ENCODE data around the gene SLC16A2.
"Not testable (repeated sequence)": the region's sequence is repeated elsewhere in the genome, so short reads cannot be mapped to it uniquely, and the experiment has no call there.

Gene SLC16A2

GRCh38 chrX:74448669-74449068, 27.4 kb downstream of the SLC16A2 start:
- DNase-seq = no peak

DNA sequence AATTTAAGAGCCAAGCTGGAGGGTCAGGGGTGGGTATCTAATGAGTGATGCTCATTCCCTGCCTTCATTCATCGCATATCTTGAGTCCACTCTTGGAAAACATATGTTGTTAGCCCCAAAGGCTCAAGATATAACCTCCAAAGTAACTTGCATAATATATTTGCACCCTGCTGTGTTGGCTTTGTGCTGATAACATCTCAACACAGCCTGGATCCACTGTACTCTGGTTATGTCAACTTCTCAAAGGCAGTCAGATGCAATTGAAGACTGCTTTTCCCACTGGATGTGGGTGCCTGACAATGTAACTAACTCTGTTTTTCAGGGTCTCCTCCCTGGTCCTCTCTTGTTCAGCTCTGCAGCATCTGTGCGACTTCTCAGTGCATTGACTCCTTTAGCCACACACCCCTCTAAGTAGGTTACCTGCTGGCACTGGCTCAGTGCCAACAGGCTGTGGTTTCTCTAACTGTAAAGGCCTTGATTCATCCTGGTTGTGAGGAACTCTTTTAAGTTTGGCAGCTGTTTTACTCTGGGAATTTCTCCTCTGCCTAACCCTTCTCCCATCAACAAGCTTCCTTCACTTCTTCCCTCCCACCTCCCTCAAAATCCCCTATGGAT, 28.1 kb downstream of the SLC16A2 start:
- no peak for DNase-seq

GRCh38 chrX:74449937-74450330, 28.6 kb downstream of the SLC16A2 start:
- no peak for DNase-seq

DNA sequence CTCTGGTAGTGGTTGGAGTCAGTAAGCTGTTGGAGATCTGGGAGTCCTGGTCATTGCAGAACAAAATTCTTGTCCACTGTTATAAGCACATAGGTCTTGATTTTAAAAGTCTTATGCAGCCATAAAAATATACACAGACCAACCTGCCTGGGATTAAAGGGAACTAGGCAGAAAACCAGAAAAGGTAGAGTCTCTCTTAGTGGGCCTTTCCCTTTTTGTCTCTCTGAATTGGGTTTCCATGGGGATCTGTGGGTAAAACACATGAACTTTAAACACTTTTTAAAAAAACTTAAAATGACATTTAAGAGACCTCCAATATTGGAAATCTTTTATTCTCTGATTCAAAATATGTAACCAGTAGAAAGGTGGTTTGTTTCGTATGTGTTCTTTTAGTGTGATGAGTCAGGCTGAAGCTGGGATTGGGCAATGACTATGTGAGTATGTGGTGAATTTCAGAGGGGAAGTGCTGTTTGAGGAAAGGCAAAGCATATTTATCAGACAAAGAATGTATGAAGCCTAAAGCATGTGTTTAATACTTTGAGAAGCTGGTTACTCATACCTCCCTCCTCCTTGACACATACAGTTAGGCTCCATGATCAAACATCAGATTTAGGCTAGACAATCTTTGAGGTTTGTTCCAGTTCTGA, 29.6 kb downstream of the SLC16A2 start:
- DNase-seq = peak in 1 of 2 experiments; percentile 6

DNA sequence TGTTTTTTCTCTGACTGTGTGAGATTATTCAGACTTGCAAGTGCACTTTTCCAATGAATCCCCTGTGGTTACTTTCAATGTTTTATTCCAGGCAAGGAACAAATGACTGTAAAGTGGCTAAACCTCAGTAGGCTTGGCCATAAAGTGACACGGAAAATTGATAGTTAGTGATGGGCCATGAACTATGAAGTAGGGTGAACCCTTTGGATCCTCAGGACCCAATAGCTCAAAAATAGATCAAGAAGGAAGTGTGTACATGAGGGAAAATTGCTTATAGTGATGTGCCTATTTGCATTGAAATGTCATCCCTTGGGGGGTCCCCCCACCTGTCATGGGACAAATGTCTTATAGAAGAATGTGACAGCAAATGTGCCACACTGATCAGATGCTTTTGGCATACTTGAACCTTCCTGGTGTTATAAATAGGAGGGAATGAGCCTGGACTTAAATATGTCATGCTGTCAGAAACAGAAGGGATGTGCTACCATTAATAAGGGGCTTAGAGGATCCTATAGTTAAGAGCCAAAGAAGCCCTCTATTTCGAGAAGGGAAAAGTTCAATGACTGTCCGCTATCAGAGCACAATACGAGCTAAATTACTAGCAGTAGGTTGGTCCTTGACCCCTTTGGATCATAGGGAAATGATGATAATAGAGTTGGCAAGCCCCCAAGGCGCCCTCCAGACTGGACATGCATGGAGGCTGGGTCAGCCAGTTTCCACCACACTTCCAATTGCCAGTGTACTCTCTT, 30.3 kb downstream of the SLC16A2 start:
- no peak for DNase-seq

- DNase-seq = no peak
Measured at GRCh38 chrX:74452199-74452481, 30.8 kb downstream of the SLC16A2 start.

DNA sequence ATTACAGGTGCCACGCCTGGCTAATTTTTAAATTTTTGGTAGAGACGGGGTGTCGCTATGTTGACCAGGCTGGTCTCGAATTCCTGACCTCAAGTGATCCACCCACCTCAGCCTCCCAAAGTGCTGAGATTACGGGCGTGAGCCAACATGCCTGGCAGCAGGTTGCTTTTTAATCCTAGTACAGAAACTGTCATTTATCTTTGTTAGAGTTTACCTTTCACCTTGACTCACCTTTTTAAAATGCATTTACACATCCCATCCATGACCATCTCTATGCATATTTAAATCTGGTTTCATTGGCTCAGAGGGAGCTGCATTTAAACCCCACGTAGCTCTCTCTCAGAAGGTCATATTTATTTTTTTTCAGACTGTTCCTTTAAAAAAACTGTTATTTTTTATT, 31.9 kb downstream of the SLC16A2 start:
- no peak for DNase-seq

- not testable (repeated sequence) for DNase-seq
Measured at GRCh38 chrX:74454233-74454632, 32.9 kb downstream of the SLC16A2 start.

DNA sequence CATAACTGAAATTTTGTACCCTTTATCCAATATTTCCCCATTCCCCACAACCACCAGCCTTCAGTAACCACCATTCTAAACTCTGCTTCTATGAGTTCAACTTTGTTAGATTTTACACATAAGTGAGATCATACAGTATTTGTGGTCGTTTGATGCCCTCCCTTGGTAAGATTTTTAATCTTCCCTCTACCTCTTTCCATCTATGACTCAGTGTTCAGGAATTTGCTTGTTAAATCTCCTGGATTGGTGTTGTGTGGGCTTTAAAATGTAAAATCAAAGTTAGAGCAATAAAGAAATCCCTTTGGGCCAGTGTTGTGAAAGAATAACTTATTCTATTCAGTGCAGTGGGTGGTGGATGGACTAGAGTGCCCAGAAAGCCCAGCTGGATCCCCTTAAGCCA, 37.4 kb downstream of the SLC16A2 start:
- peak in 1 of 2 experiments; percentile 0 for DNase-seq

DNA sequence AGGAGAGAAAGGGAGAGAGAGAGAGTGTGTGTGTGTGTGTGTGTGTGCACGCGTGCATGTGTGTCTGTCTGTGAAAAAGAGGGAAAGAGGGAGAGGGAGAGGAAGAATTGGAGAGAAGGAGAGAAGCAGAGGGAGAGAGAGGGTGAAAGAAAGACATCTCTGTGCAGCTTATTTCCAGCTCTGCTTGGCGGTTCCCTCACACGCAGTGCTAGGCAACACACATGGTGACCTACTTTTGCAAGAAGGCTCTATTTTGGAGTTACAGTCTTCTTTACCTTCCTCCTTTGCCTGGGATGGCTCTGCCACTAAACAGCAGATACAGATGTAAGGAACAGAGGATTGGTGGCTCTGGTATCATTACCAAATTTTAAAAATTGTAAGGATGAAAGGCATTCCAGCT, 40.1 kb downstream of the SLC16A2 start:
- no peak for DNase-seq

GRCh38 chrX:74464722-74465121, 43.4 kb downstream of the SLC16A2 start:
- DNase-seq = no peak

DNA sequence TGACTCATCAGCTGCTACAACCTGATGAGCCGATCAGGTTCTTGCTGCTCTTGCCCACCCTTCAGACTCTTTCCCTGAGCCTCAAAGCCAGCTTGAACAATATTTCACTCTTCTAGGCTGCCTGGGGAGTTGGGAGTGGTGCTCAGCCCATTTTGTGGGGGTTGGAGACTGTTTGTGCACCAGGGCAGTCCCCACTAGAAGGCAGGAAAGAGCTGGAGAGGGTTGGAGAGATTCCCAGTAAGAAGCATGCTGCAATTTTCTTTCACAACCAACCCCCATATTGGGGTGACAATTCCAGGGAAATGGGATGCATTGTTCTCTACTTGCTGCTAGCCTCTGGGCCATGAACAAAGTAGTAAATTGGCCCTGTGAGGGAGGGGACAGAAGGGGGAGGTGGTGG, 44.1 kb downstream of the SLC16A2 start:
- no peak for DNase-seq

- no peak for DNase-seq
Measured at GRCh38 chrX:74467656-74468055, 46.4 kb downstream of the SLC16A2 start.

DNA sequence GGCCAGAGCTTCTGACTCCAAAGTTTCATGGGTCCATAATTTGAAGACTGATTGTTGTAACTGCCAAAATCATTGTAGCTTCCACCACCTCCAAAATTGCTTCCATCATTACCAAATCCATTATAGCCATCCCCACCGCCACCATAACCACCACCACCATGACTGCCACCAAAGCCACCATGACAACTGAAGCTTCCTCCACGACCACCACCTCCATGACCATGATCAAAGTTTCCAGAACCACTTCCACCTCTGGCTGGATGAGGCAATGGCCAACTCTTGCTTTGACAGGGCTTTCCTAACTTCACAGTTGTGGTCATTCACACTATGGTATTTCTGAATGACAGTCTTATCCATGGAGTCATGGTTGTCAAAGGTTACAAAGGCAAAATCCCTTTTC, 51.8 kb downstream of the SLC16A2 start:
- DNase-seq = not testable (repeated sequence)

GRCh38 chrX:74490247-74490646, 69.0 kb downstream of the SLC16A2 start:
- no peak for DNase-seq

DNA sequence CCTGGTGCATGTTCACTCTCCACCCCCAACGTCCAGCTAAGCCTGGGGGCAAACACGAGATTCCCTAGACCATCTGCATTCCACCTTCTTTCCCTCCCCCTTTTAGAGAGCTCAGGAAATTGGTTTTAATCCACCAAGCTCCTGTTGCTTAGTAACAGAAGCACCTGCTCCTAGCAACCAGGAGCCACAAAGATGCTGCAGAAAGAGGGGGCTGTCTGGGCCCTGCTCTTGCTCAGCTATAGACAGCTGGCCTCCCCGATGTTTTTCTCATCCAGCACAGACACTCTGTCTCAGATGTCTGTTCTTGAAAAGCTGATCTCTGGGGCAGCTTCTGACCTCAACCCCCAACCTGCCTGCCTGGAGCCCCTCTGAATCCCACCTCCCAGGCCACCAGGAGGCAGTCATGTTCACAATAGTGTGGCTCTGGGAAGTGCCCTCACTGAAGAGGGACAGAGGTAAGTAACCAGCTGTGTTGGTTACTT, 71.5 kb downstream of the SLC16A2 start:
- DNase-seq = no peak

GRCh38 chrX:74493806-74494205, 72.5 kb downstream of the SLC16A2 start:
- no peak for DNase-seq

DNA sequence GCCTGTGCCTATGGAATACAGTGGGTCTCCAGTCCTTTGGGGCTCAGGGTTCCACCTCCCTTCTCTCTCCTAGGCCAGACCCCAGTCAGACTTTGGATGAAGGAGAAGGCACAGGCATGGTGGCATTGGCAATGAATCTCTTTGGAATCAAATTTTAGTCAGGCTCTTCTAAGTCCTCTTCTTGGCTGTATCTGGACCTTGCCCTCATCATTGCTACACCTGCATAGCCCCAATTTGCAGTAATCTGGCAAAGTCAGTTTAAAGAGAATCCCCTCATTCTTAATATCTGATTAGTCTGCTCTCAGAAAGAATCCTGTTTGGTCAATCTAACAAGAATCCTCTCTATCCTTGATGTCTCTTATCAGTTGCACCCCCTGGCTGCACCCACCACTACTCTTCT, 77.6 kb downstream of the SLC16A2 start:
- no peak for DNase-seq

DNA sequence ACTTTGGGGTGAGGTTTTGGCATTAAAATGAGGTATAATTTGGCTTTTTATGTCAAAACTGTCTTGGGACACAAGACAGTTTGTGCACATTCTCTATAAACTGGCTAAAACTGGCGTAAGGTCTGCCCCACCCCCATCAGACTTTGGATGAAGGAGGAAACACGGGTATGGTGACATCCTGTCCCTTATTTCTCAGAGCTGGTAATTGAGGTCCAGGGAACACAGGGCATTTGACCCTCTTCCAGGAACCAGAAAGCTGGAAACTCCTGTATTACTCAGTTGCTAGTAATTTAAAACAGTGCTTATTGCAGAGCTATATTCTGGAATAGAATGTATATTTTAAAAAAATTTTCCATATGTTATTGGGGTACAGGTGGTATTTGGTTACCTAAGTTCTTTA, 78.8 kb downstream of the SLC16A2 start:
- no peak for DNase-seq

GRCh38 chrX:74500555-74500954, 79.3 kb downstream of the SLC16A2 start:
- no peak for DNase-seq

DNA sequence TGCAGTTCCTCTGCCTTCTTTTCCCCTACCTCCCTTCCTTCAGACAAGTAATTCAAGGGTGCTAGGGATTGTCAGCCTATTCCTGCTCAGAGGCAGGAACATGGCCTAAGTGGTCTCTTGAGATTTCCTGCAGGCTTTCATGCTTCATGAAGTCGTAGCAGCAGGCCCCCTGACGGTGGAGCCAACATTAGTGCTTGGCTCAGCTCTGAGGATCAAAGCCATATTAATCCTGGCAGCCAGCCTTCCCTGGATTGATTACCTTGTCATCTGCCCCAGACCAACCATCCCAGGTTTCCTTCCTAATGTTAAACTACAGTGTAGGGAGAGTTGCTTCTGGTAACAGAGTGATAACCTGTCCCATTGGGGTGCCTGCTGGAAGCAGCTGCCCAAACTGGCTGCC, 84.1 kb downstream of the SLC16A2 start:
- no peak for DNase-seq

- peak in 1 of 2 experiments; percentile 0 for DNase-seq
Measured at GRCh38 chrX:74506317-74507115, 85.2 kb downstream of the SLC16A2 start.

GRCh38 chrX:74507191-74507590, 85.9 kb downstream of the SLC16A2 start:
- DNase-seq = no peak

DNA sequence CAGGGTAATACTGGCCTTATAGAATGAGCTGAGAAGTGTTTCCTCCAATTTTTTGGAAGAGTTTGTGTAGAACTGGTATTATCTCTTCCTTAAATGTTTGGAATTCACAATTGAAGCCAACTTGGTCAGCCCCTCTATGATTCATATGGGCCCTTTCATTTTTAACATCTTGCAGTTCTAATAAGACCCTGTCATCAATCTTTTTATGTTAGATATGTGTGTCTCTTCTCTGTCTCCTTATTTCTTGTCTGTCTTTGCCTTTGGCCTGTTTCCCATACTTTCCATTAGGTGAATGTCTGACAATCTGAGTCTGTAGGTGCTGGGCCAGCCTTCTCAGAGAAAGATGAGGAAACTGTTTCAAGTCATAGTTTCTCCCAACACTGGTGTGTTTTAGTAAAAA, 88.7 kb downstream of the SLC16A2 start:
- no peak for DNase-seq

Data from SW 1271 (cell line).